A673 (cell line): ENCODE measurements around the gene TPO. TPM values are rescaled to one million over a fixed set of nuclear protein-coding genes. Genes with fewer than 3 reads are reported as not detected.

Experiments
- BruUV-seq: library from RNA; stranded (reverse); fragments of 400-500 nt; replicated peaks from 2 replicates; lab custom pipeline; 2021; lab: Mats Ljungman, UMichigan
- CTCF ChIA-PET: fragments of 300-600 bp; sonication (Branson Sonifier 250); formaldehyde crosslinking; loops from one replicate; lab custom pipeline; 2022; ENCODE audit warnings: antibody characterized with exemption; lab: Charles Lee
- POLR2A ChIA-PET: fragments of 300-600 bp; sonication (Branson Sonifier 250); formaldehyde crosslinking; loops from one replicate; lab custom pipeline; 2022; ENCODE audit warnings: antibody characterized with exemption; ENCODE audit not compliant: low non-redundant PET; lab: Charles Lee
- DNase-seq: peaks from one replicate; pipeline ENCODE4 v3.0.0-alpha.2; 2015; ENCODE audit warnings: low spot score
- H3K27ac ChIP-seq: fragments of 200-600 bp; sonication (generic); 2 replicates; pipeline ENCODE4 v1.5.1; 2016; ENCODE audit warnings: mixed run types, low read depth, mild to moderate bottlenecking, mixed read lengths, antibody characterized with exemption, low read length; ENCODE audit not compliant: poor library complexity, severe bottlenecking
- H3K27me3 ChIP-seq: fragments of 200-600 bp; sonication (generic); replicated peaks from 2 replicates; pipeline ENCODE4 v1.6.1; 2017; ENCODE audit warnings: mixed run types, low read depth, mild to moderate bottlenecking, mixed read lengths, antibody characterized with exemption, low read length; ENCODE audit not compliant: insufficient read depth, poor library complexity
- H3K36me3 ChIP-seq: fragments of 200-600 bp; sonication (generic); 2 replicates; pipeline ENCODE4 v1.6.1; 2016; ENCODE audit warnings: mixed run types, mild to moderate bottlenecking, mixed read lengths, antibody characterized with exemption, low read length; ENCODE audit not compliant: insufficient read depth, poor library complexity, severe bottlenecking
- H3K4me1 ChIP-seq: fragments of 200-600 bp; sonication (generic); 2 replicates; pipeline ENCODE4 v1.6.1; 2017; ENCODE audit warnings: mixed run types, mild to moderate bottlenecking, mixed read lengths, antibody characterized with exemption, low read length; ENCODE audit not compliant: insufficient read depth, poor library complexity, severe bottlenecking
- H3K4me3 ChIP-seq: fragments of 200-600 bp; sonication (generic); 2 replicates; pipeline ENCODE4 v1.5.1; 2016; ENCODE audit warnings: low read depth, mixed run types, mild to moderate bottlenecking, mixed read lengths, low read length; ENCODE audit not compliant: poor library complexity, severe bottlenecking
- H3K9me3 ChIP-seq: fragments of 200-600 bp; sonication (generic); 2 replicates; pipeline ENCODE4 v1.6.1; 2016; ENCODE audit warnings: mixed run types, low read depth, mild to moderate bottlenecking, mixed read lengths, antibody characterized with exemption, low read length; ENCODE audit not compliant: poor library complexity, severe bottlenecking
- CTCF ChIP-seq: fragments of 300-800, 200-600 bp; sonication (generic); conservative IDR thresholded peaks from 2 replicates; pipeline ENCODE4 v1.5.1; 2017; ENCODE audit warnings: low read depth, mild to moderate bottlenecking, antibody characterized with exemption, low read length, moderate library complexity, mixed read lengths
- EZH2 ChIP-seq: fragments of 200-600 bp; sonication (generic); IDR thresholded peaks from 2 replicates; pipeline ENCODE4 v1.6.1; 2017; ENCODE audit warnings: borderline replicate concordance, low read depth, mild to moderate bottlenecking, mixed read lengths, antibody characterized with exemption, low read length; ENCODE audit not compliant: poor library complexity, severe bottlenecking
- intact Hi-C: fragments of 100-400 bp; cut with micrococcal nuclease; formaldehyde crosslinking; loops from one replicate; pipeline ENCODE4 v1.10.0; 2022; ENCODE audit not compliant: unreplicated experiment
- total RNA-seq: library from RNA; stranded (reverse); gene quantifications from 2 replicates; pipeline ENCODE4 v1.2.3, GENCODE V29; 2021

TPO gene
- total RNA-seq, 1 experiment from 2014 or later, result not detected

DNA sequence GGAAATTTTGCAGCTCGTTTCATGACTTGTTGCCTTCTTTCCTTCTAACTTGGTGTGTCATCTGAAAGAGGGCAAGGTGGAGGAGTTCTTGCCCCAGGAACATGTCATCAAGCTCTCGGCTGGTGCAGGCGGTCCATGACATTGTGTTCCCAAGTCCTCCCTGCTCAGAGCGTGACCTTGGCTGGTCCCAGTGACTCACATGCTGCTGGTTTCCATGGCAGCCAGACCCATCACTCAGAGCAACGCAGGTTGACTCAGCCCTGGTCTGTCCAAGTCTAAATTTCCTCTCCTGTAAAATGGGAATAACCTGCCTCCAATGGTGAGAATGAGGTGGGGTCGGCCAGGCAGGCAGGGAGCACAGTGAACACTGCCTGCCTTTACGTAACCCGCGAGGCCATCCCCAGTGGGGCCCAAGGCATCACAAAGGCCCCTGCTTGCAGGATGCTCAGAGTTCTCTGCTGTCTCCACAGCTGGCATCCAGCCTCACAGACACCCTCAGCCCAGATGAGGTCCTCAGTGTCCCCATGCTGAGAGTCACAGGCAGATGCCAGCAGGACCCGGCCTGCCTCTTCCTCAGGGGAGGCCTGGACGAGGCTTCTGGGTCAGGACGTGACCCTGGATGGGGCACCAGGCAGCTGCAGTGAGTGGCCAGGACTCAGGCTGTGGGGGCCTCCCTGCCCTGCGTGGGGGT, 143.7 kb downstream of the TPO start:
- TF ChIP-seq CTCF (no peak), EZH2 (no peak)
- Histone ChIP-seq H3K27me3 (no peaks in the 10 kb centered on the region), H3K36me3 (no peaks in the 10 kb centered on the region), H3K9me3 (no peaks in the 10 kb centered on the region), H3K4me3 (no peak overlapping the region), H3K27ac (no peak overlapping the region), H3K4me1 (no peaks in the 10 kb centered on the region)
- CTCF ChIA-PET, result no interaction called here
- POLR2A ChIA-PET, result no interaction called here
- BruUV-seq, result no TSS peak
- no peak for DNase-seq
- intact Hi-C loops, result no loop called here

DNA sequence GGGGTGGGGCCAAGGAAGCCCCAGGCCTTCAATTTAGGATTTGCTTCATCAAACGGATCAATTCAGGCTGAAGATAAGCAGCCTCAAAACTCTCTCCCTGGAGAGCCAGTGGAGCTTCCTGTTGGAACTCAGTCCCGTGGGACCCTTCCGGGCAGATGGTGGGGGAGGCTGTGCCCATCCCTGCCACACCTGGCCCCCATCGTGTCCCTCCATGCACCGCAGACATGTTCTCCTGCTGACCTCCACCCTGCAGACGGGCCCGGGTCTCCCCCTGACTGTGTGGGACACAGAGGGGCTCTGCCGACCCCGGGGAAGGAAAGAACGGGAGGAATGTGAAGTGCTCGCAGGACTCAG, 144.2 kb downstream of the TPO start:
- POLR2A ChIA-PET, result no interaction called here

DNA sequence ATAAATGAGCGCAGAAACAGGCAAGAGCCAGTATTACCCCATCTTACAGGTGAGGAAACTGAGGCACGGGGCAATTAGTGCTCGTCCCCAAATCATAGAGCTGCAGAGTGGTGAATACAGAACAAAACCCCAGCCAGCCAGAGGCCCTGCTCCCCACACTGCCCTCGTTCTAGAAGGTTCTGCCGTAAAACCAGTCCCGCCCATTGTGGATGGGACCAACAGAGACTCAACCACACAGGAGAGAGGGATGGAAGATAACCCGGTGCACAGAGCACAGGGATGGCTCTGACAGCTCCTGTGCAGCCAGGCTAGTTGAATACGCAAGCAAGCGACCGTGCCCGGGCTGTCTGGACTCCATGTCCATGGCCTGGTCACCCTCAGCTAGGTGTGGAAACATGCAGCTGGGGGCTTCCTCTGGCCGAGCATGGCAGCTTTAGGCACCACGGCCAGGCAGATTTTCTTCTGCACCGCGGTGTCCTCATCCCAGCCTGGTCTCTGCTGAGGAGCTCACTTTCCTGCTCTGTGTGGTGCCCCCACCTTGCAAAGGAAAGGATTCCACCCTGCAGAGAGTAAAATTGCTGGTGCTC, 146.4 kb downstream of the TPO start:
- Histone ChIP-seq H3K4me3 (no peak overlapping the region), H3K9me3 (no peaks in the 10 kb centered on the region)
- CTCF ChIA-PET, result no interaction called here

More for the DNA sequence above, 144.2 kb downstream of the TPO start:
- H3K9me3 ChIP-seq, result no peaks in the 10 kb centered on the region
- CTCF ChIA-PET, result no interaction called here
- H3K4me1 ChIP-seq, result no peaks in the 10 kb centered on the region
- H3K27me3 ChIP-seq, result no peaks in the 10 kb centered on the region
- no peak overlapping the region for H3K4me3 ChIP-seq
- intact Hi-C loops, result no loop called here
- no peak for DNase-seq
- H3K27ac ChIP-seq, result no peak overlapping the region
- no peaks in the 10 kb centered on the region for H3K36me3 ChIP-seq
- no TSS peak for BruUV-seq
- TF ChIP-seq EZH2, result no peak
- TF ChIP-seq CTCF, result no peak

More for the DNA sequence above, 146.4 kb downstream of the TPO start:
- H3K36me3 ChIP-seq, result no peaks in the 10 kb centered on the region
- H3K27ac ChIP-seq, result no peak overlapping the region
- POLR2A ChIA-PET, result no interaction called here
- no TSS peak for BruUV-seq
- intact Hi-C loops, result no loop called here
- H3K27me3 ChIP-seq, result no peaks in the 10 kb centered on the region
- DNase-seq, result no peak
- no peak for TF ChIP-seq EZH2
- no peak for TF ChIP-seq CTCF
- H3K4me1 ChIP-seq, result no peaks in the 10 kb centered on the region
